MM.1S (cell line): Measurements from ENCODE around the gene SNTA1.

Experiments used
- EZH2 ChIP-seq: fragments of 300-600 bp; sonication (generic); optimal IDR thresholded peaks from 2 replicates; pipeline ENCODE3; 2017; ENCODE audit warnings: low read depth, mild to moderate bottlenecking, antibody characterized with exemption, low read length, mixed read lengths
- TF ChIP-seq, protein P1 (sequence below): fragments of 300-600 bp; sonication (generic); IDR thresholded peaks from 2 replicates; pipeline ENCODE4 v1.5.1; 2016; ENCODE audit warnings: antibody characterized with exemption, low read length, mixed read lengths

DNA sequence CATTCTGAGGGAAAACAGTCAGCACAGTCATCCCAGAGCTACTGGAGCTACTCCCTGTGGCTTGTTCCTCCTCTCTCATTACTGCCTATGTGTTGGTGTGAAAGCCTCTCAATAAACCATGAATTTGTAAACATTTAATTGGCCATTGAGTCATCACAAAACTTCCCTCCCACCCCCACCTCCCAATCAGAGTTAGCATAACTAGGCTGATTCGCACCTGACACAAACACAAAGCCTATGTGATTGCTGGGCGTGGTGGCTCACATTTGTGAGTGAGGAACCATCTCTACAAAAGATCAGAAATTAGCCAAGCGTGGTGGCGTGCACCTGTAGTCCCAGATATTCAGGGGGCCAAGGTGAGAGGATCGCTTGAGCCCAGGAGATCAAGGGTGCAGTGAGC, 17.1 kb upstream of the SNTA1 start:
- TF ChIP-seq, protein P1, sequence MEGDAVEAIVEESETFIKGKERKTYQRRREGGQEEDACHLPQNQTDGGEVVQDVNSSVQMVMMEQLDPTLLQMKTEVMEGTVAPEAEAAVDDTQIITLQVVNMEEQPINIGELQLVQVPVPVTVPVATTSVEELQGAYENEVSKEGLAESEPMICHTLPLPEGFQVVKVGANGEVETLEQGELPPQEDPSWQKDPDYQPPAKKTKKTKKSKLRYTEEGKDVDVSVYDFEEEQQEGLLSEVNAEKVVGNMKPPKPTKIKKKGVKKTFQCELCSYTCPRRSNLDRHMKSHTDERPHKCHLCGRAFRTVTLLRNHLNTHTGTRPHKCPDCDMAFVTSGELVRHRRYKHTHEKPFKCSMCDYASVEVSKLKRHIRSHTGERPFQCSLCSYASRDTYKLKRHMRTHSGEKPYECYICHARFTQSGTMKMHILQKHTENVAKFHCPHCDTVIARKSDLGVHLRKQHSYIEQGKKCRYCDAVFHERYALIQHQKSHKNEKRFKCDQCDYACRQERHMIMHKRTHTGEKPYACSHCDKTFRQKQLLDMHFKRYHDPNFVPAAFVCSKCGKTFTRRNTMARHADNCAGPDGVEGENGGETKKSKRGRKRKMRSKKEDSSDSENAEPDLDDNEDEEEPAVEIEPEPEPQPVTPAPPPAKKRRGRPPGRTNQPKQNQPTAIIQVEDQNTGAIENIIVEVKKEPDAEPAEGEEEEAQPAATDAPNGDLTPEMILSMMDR: no peak
- TF ChIP-seq EZH2: no peak
